PFSK-1 (cell line): ENCODE data around the gene RGS6.

Source experiments
- FOXP2 ChIP-seq: optimal IDR thresholded peaks from 2 replicates; pipeline ENCODE3; 2011; ENCODE audit warnings: borderline replicate concordance, control low read depth, inconsistent platforms; ENCODE audit not compliant: insufficient read depth; ENCODE audit errors: extremely low read length, extremely low read depth
- POLR2AphosphoS5 ChIP-seq: IDR thresholded peaks from 2 replicates; pipeline ENCODE4 v1.6.1; 2012; ENCODE audit warnings: low read depth, mild to moderate bottlenecking, control low read depth, low read length, moderate library complexity
- SIN3A ChIP-seq: IDR thresholded peaks from 2 replicates; pipeline ENCODE4 v1.6.1; 2012; ENCODE audit warnings: mild to moderate bottlenecking, low read length, moderate library complexity, borderline replicate concordance; ENCODE audit not compliant: insufficient read depth
- TF ChIP-seq, protein P1 (sequence below), 2 experiments: IDR thresholded peaks; 2 replicates each; pipeline versions ENCODE4 v1.6.1 to v1.8.0; 2011 to 2012; ENCODE audit warnings: low read depth in 2 of 2, low read length in 2 of 2, control low read depth in 1 of 2, inconsistent platforms in 1 of 2, mild to moderate bottlenecking in 1 of 2, moderate library complexity in 1 of 2; ENCODE audit not compliant: insufficient read depth in 1 of 2

DNA sequence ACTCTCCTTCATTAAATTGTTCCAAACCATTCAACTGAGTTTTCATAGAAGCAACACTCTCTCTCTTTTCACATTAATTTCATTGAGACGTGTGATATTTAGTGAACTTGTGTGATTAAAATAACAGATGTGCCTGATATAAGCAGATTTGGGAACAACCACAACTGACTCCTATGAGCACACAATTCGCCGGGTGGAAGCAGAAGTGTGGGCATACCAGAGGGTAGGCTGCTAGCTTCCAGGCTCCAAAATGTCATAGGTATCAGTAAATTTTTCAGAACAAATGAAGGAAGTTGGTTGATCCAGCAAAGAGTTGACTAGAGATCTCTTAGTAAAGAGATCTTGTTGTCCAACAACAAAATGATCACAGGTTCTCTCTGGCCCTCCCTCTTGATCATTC lies 532.0 kb downstream of the RGS6 start:
- TF ChIP-seq POLR2AphosphoS5 (no peak), SIN3A (no peak), FOXP2 (no peak)
- TF ChIP-seq, protein P1, sequence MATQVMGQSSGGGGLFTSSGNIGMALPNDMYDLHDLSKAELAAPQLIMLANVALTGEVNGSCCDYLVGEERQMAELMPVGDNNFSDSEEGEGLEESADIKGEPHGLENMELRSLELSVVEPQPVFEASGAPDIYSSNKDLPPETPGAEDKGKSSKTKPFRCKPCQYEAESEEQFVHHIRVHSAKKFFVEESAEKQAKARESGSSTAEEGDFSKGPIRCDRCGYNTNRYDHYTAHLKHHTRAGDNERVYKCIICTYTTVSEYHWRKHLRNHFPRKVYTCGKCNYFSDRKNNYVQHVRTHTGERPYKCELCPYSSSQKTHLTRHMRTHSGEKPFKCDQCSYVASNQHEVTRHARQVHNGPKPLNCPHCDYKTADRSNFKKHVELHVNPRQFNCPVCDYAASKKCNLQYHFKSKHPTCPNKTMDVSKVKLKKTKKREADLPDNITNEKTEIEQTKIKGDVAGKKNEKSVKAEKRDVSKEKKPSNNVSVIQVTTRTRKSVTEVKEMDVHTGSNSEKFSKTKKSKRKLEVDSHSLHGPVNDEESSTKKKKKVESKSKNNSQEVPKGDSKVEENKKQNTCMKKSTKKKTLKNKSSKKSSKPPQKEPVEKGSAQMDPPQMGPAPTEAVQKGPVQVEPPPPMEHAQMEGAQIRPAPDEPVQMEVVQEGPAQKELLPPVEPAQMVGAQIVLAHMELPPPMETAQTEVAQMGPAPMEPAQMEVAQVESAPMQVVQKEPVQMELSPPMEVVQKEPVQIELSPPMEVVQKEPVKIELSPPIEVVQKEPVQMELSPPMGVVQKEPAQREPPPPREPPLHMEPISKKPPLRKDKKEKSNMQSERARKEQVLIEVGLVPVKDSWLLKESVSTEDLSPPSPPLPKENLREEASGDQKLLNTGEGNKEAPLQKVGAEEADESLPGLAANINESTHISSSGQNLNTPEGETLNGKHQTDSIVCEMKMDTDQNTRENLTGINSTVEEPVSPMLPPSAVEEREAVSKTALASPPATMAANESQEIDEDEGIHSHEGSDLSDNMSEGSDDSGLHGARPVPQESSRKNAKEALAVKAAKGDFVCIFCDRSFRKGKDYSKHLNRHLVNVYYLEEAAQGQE (IDR thresholded peaks at IDR 0.05; ENCODE audit: insufficient read depth in 1 of 2, low read depth in 2 of 2, low read length in 2 of 2) = no peak
